ENCODE data around the gene USPL1.

USPL1 gene

DNA sequence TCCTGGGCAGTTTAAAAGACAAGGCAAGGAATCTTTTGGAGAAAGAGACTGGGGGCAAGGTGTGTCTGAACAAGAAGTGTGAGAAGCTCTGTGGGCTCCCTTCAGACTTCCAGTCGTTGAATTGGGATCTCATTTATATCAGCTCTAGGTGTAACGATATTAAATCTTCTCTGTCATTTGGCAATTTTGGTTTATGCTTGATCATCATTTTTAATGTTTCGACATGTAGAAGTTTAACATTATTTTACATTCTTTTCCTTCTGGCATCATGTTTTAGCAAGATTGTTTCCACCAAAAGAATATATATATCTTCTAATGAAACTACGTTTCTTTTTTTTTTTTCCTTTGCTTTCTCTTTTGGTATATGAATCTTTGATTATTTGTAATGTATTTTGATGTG, 49.3 kb downstream of the USPL1 start:
- CTCF ChIA-PET = no interaction called here
- no peak for DNase-seq (ENCODE audit: low read depth, low spot score)
- POLR2A ChIA-PET = no interaction called here
- H3K4me3 ChIP-seq (ENCODE audit: low read depth, low read length) = no peak overlapping the region
- TF ChIP-seq, protein P1, sequence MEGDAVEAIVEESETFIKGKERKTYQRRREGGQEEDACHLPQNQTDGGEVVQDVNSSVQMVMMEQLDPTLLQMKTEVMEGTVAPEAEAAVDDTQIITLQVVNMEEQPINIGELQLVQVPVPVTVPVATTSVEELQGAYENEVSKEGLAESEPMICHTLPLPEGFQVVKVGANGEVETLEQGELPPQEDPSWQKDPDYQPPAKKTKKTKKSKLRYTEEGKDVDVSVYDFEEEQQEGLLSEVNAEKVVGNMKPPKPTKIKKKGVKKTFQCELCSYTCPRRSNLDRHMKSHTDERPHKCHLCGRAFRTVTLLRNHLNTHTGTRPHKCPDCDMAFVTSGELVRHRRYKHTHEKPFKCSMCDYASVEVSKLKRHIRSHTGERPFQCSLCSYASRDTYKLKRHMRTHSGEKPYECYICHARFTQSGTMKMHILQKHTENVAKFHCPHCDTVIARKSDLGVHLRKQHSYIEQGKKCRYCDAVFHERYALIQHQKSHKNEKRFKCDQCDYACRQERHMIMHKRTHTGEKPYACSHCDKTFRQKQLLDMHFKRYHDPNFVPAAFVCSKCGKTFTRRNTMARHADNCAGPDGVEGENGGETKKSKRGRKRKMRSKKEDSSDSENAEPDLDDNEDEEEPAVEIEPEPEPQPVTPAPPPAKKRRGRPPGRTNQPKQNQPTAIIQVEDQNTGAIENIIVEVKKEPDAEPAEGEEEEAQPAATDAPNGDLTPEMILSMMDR (IDR thresholded peaks at IDR 0.05; ENCODE audit: insufficient read depth, low read length, missing control alignments) = no peak

GRCh38 chr13:30668312-30668711, 50.6 kb downstream of the USPL1 start:
- TF ChIP-seq, protein P1 (IDR thresholded peaks at IDR 0.05; ENCODE audit: insufficient read depth, low read length, missing control alignments) = no peak
- ChIA-PET CTCF (interaction anchor here (0.9 to 1.2 kb wide), 4 partner anchors 9 to 239 kb away, joined by 3 read pairs; no protein-coding TSS in a partner anchor), POLR2A (no interaction called here)
- no peak overlapping the region for H3K4me3 ChIP-seq (ENCODE audit: low read depth, low read length)
- DNase-seq (ENCODE audit: low read depth, low spot score) = no peak

- ChIA-PET POLR2A (no interaction called here), CTCF (no interaction called here)
- no peak overlapping the region for H3K4me3 ChIP-seq (ENCODE audit: low read depth, low read length)
- TF ChIP-seq, protein P1 (IDR thresholded peaks at IDR 0.05; ENCODE audit: insufficient read depth, low read length, missing control alignments) = no peak
- DNase-seq (ENCODE audit: low read depth, low spot score) = no peak
These were observed 53.6 kb downstream of the USPL1 start for GRCh38 chr13:30671271-30671815.

DNA sequence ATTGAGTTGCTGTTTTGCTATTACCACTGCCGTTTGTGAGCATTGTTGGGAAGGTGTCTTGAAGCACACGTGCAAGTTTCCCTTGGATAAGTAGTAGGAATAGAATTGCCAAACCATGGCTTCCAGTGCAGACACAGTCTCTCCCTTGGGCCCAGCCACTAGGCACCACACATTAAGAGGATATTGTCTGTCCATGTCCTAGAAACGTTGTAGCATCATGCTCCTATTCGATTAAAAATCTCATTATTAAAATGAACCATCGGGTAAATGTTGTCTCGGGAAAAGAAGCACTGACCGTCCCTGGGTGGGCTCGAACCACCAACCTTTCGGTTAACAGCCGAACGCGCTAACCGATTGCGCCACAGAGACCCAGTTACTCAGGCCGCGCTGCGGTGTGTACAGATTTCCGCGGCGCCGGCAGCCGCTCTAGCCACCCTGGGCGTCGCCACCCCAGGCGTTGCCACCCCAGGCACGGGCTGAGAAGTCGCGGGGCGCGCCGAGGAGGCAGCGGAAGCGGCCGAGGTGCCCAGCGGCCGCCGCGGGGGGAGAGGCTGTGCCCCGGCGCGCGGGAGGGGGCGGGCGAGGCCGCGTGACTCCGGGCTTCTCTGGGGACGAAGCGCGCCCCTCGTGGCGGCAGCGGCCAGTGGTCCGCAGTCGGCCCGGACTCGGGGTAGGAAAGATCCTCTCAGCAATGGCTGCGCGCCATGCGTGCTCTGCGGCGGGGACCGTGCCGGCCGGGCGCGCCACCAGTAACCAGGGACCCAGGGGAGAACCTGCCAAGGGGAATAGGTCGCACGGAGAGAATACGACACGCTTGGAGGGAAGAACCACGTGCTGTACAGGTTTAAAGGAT, 56.2 kb downstream of the USPL1 start:
- H3K4me3 ChIP-seq (ENCODE audit: low read depth, low read length) = peak overlapping the region; percentile 61
- CTCF ChIA-PET = no interaction called here
- DNase-seq (ENCODE audit: low read depth, low spot score) = peak; percentile 58
- POLR2A ChIA-PET = no interaction called here
- TF ChIP-seq, protein P1 (IDR thresholded peaks at IDR 0.05; ENCODE audit: insufficient read depth, low read length, missing control alignments) = peak; percentile 83

DNA sequence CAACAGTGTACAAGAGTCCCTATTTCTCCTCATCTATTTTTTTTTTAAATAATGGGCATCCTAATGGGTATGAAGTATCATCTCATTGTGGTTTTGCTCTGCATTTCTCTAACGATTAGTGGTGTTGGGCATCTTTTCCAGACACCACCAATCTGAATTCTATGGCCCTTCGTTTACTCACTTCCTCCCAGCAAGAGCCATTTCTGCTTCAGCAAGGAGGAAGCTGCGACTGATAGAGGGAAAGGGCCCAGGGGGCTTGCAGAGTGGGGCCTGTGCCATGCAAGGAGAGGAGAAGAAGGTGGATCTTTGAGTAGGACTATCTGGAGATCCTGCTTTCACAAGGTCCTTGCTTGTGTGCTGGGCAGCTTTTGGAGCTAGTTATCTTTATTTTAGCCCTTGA, 58.0 kb downstream of the USPL1 start:
- DNase-seq (ENCODE audit: low read depth, low spot score) = no peak
- TF ChIP-seq, protein P1 (IDR thresholded peaks at IDR 0.05; ENCODE audit: insufficient read depth, low read length, missing control alignments) = no peak
- CTCF ChIA-PET = interaction anchor here (0.6 to 3.2 kb wide), 10 partner anchors 10 to 370 kb away, joined by 3 to 28 read pairs (median 4); no protein-coding TSS in a partner anchor
- no peak overlapping the region for H3K4me3 ChIP-seq (ENCODE audit: low read depth, low read length)
- POLR2A ChIA-PET = no interaction called here

- TF ChIP-seq, protein P1 (IDR thresholded peaks at IDR 0.05; ENCODE audit: insufficient read depth, low read length, missing control alignments) = peak; percentile 44
- DNase-seq (ENCODE audit: low read depth, low spot score) = no peak
- no peak overlapping the region for H3K4me3 ChIP-seq (ENCODE audit: low read depth, low read length)
- ChIA-PET CTCF (interaction anchor here (0.7 to 3.2 kb wide), 7 partner anchors 63 to 368 kb away, joined by 3 to 28 read pairs (median 5); no protein-coding TSS in a partner anchor), POLR2A (no interaction called here)
These were observed 59.0 kb downstream of the USPL1 start for GRCh38 chr13:30676672-30677071.

All from AG04449 (cell line).